Activated naive CD4-positive, alpha-beta T cell treated with anti-CD3 and anti-CD28 coated beads, Interleukin-2, amount 10 ng/mL, durations not matched to agents 7 days and 5 days (primary cell): ENCODE measurements around the gene AGAP2.

Source experiments
- CTCF ChIA-PET: fragments of 350-600 bp; sonication (Branson Sonifier 250); formaldehyde crosslinking; loops from one replicate; lab custom pipeline; 2021; ENCODE audit warnings: antibody characterized with exemption; lab: Charles Lee
- DNase-seq: peaks from one replicate; pipeline ENCODE4 v3.0.0-alpha.2; 2020
- H3K27ac Mint-ChIP-seq: one replicate; pipeline ENCODE4 v1.8.0; 2021; ENCODE audit warnings: mild to moderate bottlenecking, moderate library complexity, mixed read lengths
- H3K27me3 Mint-ChIP-seq: one replicate; pipeline ENCODE4 v1.8.0; 2021; ENCODE audit warnings: mild to moderate bottlenecking, mixed read lengths
- H3K36me3 Mint-ChIP-seq: one replicate; pipeline ENCODE4 v1.8.0; 2021; ENCODE audit warnings: mixed read lengths
- H3K4me1 Mint-ChIP-seq: one replicate; pipeline ENCODE4 v1.8.0; 2021; ENCODE audit warnings: mixed read lengths
- H3K4me3 Mint-ChIP-seq: one replicate; pipeline ENCODE4 v1.8.0; 2021; ENCODE audit warnings: mild to moderate bottlenecking, moderate library complexity, mixed read lengths
- H3K9me3 Mint-ChIP-seq: one replicate; pipeline ENCODE4 v1.8.0; 2021; ENCODE audit warnings: mixed read lengths

Gene AGAP2

DNA sequence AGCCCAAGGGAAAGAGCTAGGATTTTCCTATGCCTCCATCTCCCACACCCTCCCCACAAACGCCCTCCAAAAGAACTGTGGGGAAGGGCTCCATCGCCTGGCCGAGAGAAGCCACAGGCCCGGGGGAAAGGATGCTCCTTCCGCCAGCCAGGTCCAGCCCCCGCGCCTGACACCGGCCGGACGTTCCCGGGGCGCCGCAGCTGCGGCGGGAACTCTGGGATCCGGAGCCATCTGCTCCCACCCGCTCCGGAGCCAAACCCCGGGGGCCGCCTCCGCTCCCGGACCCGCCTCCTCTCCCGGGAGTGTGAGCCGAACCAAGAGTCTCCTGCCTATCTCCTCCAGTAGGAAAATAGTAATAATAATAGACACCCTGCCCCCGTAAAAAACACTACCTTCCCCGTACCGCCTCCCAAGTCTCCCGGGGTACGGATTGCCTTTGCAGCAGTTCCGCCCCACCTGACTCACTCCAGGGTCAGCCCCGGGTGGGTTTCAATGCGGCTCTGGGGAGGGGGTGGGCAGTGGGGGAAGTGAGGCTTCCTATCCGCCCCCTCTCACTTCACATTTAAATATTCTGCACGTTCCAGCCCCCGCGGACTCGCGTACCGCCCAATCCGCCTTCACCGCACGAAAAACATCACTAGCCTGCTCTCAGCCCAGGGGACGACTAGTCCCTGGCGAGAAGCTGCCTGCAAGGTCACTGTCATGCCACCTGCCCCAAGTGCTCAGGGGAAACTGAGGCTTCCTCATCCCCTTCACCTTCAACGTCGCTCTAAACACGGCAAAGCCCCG, 2.4 kb downstream of the AGAP2 start:
- no peak overlapping the region for H3K27ac Mint-ChIP-seq
- H3K4me1 Mint-ChIP-seq: peaks cover 27% of the 10 kb centered on the region
- CTCF ChIA-PET: interaction anchor here (1.2 kb wide), 1 partner anchor 14 kb away, joined by 4 read pairs; no protein-coding TSS in a partner anchor
- peaks cover 49% of the 10 kb centered on the region for H3K36me3 Mint-ChIP-seq
- no peaks in the 10 kb centered on the region for H3K9me3 Mint-ChIP-seq
- DNase-seq: no peak
- no peak overlapping the region for H3K4me3 Mint-ChIP-seq
- H3K27me3 Mint-ChIP-seq: no peaks in the 10 kb centered on the region

GRCh38 chr12:57735198-57735855, 3.2 kb downstream of the AGAP2 start:
- H3K27me3 Mint-ChIP-seq: no peaks in the 10 kb centered on the region
- no peak for DNase-seq
- CTCF ChIA-PET: interaction anchor here (1.1 kb wide), 1 partner anchor 32 kb away, joined by 3 read pairs; no protein-coding TSS in a partner anchor
- no peak overlapping the region for H3K27ac Mint-ChIP-seq
- no peak overlapping the region for H3K4me3 Mint-ChIP-seq
- peaks cover 56% of the 10 kb centered on the region for H3K36me3 Mint-ChIP-seq
- no peaks in the 10 kb centered on the region for H3K9me3 Mint-ChIP-seq
- peaks cover 20% of the 10 kb centered on the region for H3K4me1 Mint-ChIP-seq

DNA sequence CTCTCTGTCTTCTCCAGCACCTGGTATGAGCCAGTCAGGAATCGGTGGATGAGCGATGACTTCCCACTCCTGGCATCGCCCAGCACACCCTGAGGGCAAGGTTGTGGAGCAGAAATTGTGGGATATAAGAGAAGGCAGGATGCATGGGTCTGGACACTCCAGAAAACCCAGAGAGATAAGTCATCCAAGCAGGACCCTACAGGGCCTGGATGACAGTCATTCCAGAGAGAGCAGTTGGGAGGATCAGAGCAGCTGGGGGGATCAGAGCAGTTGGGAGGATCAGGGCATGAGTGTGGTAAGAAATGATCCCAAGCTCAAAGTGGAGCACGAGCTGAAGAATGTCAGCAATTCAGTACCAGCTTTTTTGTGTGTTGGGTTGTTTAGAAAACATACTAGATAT, 4.0 kb downstream of the AGAP2 start:
- no peak overlapping the region for H3K4me3 Mint-ChIP-seq
- DNase-seq: no peak
- no peaks in the 10 kb centered on the region for H3K9me3 Mint-ChIP-seq
- H3K27me3 Mint-ChIP-seq: no peaks in the 10 kb centered on the region
- H3K27ac Mint-ChIP-seq: no peak overlapping the region
- peaks cover 61% of the 10 kb centered on the region for H3K36me3 Mint-ChIP-seq
- CTCF ChIA-PET: interaction anchor here (1.1 kb wide), 1 partner anchor 32 kb away, joined by 3 read pairs; no protein-coding TSS in a partner anchor
- peaks cover 14% of the 10 kb centered on the region for H3K4me1 Mint-ChIP-seq

- H3K27ac Mint-ChIP-seq: no peak overlapping the region
- CTCF ChIA-PET: no interaction called here
- DNase-seq: no peak
- peaks cover 7% of the 10 kb centered on the region for H3K4me1 Mint-ChIP-seq
- H3K27me3 Mint-ChIP-seq: no peaks in the 10 kb centered on the region
- H3K9me3 Mint-ChIP-seq: no peaks in the 10 kb centered on the region
- H3K4me3 Mint-ChIP-seq: no peak overlapping the region
- peaks cover 59% of the 10 kb centered on the region for H3K36me3 Mint-ChIP-seq
Observed at GRCh38 chr12:57733928-57734327, 4.6 kb downstream of the AGAP2 start.

GRCh38 chr12:57732726-57733593, 5.6 kb downstream of the AGAP2 start:
- H3K27me3 Mint-ChIP-seq: no peaks in the 10 kb centered on the region
- H3K4me1 Mint-ChIP-seq: peaks cover 6% of the 10 kb centered on the region
- DNase-seq: no peak
- H3K9me3 Mint-ChIP-seq: no peaks in the 10 kb centered on the region
- CTCF ChIA-PET: interaction anchor here (1.1 kb wide), 1 partner anchor 9 kb away, joined by 3 read pairs; no protein-coding TSS in a partner anchor
- peaks cover 63% of the 10 kb centered on the region for H3K36me3 Mint-ChIP-seq
- no peak overlapping the region for H3K4me3 Mint-ChIP-seq
- no peak overlapping the region for H3K27ac Mint-ChIP-seq

DNA sequence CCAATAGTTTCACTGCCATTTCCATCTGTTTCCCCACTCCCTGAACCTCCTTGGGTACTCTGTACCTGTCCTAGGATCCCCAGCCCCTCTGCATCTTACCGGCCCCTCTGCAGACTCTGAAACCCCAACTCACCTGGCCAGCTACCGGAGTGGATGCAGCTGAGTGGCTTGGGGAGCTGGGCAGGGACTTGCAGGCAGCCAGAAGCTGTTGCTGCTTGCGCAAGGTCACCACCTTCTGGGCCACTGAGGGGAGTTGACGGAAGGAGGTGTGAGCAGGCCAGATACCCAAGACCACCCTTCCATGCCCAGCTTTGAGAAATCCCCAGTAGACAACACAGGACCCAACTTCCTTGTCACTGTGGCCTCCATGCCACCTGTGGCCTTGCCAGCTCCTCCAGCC, 6.3 kb downstream of the AGAP2 start:
- peaks cover 67% of the 10 kb centered on the region for H3K36me3 Mint-ChIP-seq
- H3K9me3 Mint-ChIP-seq: no peaks in the 10 kb centered on the region
- CTCF ChIA-PET: interaction anchor here (0.8 to 1.1 kb wide), 2 partner anchors 9 to 34 kb away, joined by 3 read pairs; partner anchors contain the start of gene CYP27B1
- no peak for DNase-seq
- H3K27ac Mint-ChIP-seq: no peak overlapping the region
- H3K27me3 Mint-ChIP-seq: no peaks in the 10 kb centered on the region
- no peak overlapping the region for H3K4me3 Mint-ChIP-seq
- peaks cover 6% of the 10 kb centered on the region for H3K4me1 Mint-ChIP-seq

DNA sequence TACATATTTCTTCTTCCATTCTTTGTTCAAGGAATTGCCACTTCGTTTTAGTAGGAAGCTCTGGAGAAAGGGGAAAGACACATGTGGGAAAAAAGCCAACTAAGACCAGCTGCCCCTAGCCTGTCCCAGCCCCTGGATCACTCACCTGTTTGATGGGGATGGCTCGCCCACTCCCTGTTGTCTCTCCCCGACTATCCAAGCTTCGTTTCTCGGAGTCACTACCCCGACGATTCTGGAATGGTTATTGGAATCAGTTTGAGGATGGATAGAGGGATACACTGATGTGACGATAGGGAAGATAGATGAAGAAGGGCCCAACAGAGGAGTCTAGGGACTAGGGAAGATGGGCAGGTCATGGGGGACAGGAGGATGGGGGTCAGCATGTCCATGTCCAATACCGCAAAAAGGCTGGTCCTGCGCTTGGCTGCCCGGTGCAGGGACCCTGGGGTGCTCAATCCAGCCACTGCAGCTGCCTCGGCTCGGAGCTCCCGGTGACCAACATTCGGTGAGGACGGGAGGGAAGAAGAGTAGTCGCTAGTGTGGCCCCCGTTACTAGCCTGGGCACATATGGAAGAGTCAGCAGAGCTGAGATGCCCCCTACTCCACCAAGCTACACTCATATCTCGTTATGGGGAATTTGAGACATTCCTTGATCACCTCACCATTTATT, 7.0 kb downstream of the AGAP2 start:
- no peak for DNase-seq
- CTCF ChIA-PET: interaction anchor here (0.8 to 1.1 kb wide), 2 partner anchors 10 to 35 kb away, joined by 3 read pairs; partner anchors contain the start of gene CYP27B1
- no peak overlapping the region for H3K27ac Mint-ChIP-seq
- no peak overlapping the region for H3K4me3 Mint-ChIP-seq
- peaks cover 3% of the 10 kb centered on the region for H3K4me1 Mint-ChIP-seq
- H3K9me3 Mint-ChIP-seq: no peaks in the 10 kb centered on the region
- H3K27me3 Mint-ChIP-seq: no peaks in the 10 kb centered on the region
- H3K36me3 Mint-ChIP-seq: peaks cover 66% of the 10 kb centered on the region

- CTCF ChIA-PET: no interaction called here
- peaks cover 64% of the 10 kb centered on the region for H3K36me3 Mint-ChIP-seq
- H3K4me1 Mint-ChIP-seq: peaks cover 4% of the 10 kb centered on the region
- no peaks in the 10 kb centered on the region for H3K27me3 Mint-ChIP-seq
- H3K27ac Mint-ChIP-seq: no peak overlapping the region
- DNase-seq: no peak
- no peak overlapping the region for H3K4me3 Mint-ChIP-seq
- no peaks in the 10 kb centered on the region for H3K9me3 Mint-ChIP-seq
Observed at GRCh38 chr12:57730336-57731067, 8.0 kb downstream of the AGAP2 start.

- no peaks in the 10 kb centered on the region for H3K27me3 Mint-ChIP-seq
Observed at GRCh38 chr12:57729321-57729844, 9.2 kb downstream of the AGAP2 start.

DNA sequence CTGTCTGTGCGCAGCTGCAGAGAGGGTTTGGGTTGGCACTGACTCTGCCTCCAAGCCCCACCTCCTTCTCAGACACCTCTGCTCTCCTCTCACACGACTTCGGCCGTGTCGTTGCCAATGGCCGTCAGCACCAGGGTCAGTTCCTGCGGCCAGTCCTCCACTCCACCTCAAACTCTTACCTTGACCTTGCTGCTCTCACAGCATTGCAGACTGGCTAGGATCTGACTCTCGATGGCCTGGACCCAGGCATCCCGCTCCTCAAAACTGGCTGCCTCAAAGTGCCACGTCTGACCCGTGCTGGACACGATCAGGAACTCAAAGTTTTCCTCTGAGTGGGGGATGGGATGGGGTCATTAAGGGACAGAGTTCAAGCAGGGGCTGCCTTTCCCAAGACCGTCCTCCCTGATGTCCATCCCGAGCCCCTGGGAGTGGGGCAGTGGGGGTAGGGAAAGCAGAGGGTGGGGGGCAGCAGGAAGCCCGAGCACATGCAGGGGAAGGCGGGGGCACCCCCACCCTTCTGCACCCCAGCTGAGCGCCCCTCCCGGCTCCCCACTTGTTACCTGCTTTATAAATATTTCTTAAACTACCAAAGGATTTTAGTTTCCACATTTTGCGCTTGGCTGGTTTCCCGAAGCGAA, 10.7 kb downstream of the AGAP2 start:
- no peak for DNase-seq
- CTCF ChIA-PET: no interaction called here
- peaks cover 7% of the 10 kb centered on the region for H3K4me1 Mint-ChIP-seq
- H3K36me3 Mint-ChIP-seq: peaks cover 58% of the 10 kb centered on the region
- H3K9me3 Mint-ChIP-seq: no peaks in the 10 kb centered on the region
- no peak overlapping the region for H3K27ac Mint-ChIP-seq
- H3K4me3 Mint-ChIP-seq: no peak overlapping the region
- H3K27me3 Mint-ChIP-seq: no peaks in the 10 kb centered on the region

More at GRCh38 chr12:57729321-57729844, 9.2 kb downstream of the AGAP2 start:
- Mint-ChIP-seq H3K4me1 (peaks cover 7% of the 10 kb centered on the region), H3K36me3 (peaks cover 63% of the 10 kb centered on the region), H3K27ac (no peak overlapping the region), H3K4me3 (no peak overlapping the region), H3K9me3 (no peaks in the 10 kb centered on the region)
- DNase-seq: no peak
- CTCF ChIA-PET: no interaction called here

- Mint-ChIP-seq H3K9me3 (no peaks in the 10 kb centered on the region), H3K36me3 (peaks cover 52% of the 10 kb centered on the region), H3K27ac (no peak overlapping the region), H3K4me1 (peaks cover 7% of the 10 kb centered on the region), H3K4me3 (no peak overlapping the region), H3K27me3 (no peaks in the 10 kb centered on the region)
- CTCF ChIA-PET: no interaction called here
- no peak for DNase-seq
Observed at GRCh38 chr12:57726884-57727757, 11.4 kb downstream of the AGAP2 start.
